HG03460 (cell line): Measurements from ENCODE around the gene SKAP1.

Experiments
- ATAC-seq: cut with Tn5 transposase; IDR thresholded peaks from one replicate; pipeline ENCODE4 v1.9.1; 2021; ENCODE audit not compliant: unreplicated experiment

SKAP1 gene

GRCh38 chr17:48330887-48331286 is 99.1 kb downstream of the SKAP1 start:
- no peak for ATAC-seq

DNA sequence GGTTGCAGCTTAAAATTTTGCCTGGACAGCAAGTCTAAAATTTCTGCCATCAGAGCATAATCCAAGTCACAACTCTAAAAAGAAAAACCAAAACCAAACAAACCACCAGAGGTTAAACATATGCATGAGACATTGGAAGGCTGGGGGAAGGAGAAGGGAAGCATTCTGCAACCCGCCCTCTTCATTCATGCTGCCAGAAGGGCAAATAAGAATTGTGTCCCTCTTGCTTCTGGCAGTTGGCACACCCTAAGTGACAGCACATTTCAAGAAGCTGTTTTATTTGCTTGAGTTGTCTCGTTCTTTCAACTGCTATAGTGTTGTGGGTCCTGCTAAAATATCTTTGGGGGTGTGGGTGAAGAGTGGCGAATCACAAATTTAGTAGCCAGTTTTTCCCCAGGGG is 99.6 kb downstream of the SKAP1 start:
- ATAC-seq: no peak

DNA sequence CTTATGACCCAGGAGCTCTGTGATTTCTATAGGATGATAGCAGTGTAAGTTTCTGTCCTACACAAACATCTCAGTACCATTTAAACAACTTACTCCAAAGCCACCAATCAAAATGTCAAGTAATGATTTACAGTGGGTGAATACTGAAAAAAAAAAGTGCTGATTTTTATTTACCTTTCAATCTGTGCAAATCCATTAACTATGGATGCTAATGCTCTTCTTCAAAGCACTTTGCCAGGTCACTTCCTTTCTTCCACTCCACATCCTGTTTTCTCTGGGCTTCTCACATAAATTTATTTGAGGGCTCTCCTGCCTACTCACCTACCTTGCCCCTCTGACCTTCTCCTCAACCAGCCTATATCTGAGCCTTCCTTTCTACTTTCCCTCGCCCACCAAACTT is 101.6 kb downstream of the SKAP1 start:
- ATAC-seq: no peak

- no peak for ATAC-seq
Observed at GRCh38 chr17:48326310-48326709, 103.7 kb downstream of the SKAP1 start.

DNA sequence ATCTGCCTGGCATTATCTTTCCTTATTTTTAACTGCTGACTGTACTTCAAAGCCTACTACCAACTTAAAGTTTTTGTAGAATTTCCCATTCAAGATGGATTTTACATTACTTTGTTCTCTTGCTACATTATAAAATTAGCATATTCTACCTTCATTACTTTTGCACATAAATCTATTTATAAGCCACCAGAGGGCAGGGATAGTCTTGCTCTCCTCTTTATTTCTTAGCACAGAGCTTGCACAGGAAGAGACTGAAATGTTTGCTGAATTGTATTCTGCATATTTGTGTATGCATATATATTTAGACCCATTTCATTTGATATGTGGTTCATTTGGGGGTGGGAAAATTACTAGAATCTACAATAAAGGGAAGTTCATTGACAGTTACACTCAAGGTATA is 108.0 kb downstream of the SKAP1 start:
- ATAC-seq: no peak

- ATAC-seq: no peak
Observed at GRCh38 chr17:48317732-48318131, 112.3 kb downstream of the SKAP1 start.

DNA sequence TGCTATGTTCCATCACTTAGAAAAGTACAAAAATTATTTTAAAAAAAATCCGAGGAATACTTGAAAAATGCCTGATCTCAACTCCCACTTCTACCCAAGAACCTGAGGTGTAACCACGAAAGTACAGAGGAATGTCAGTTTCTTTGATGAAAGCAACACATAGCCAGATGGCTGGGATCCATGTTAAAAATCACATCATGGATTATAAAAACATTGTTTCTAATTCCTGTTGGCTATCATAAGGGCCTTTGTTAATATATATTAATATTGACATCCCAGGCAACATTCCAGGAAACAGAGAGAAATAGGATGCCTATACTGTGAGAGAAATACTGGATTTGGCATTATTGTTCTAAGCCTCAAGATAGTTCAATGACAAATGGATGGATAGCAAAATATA is 115.3 kb downstream of the SKAP1 start:
- no peak for ATAC-seq

DNA sequence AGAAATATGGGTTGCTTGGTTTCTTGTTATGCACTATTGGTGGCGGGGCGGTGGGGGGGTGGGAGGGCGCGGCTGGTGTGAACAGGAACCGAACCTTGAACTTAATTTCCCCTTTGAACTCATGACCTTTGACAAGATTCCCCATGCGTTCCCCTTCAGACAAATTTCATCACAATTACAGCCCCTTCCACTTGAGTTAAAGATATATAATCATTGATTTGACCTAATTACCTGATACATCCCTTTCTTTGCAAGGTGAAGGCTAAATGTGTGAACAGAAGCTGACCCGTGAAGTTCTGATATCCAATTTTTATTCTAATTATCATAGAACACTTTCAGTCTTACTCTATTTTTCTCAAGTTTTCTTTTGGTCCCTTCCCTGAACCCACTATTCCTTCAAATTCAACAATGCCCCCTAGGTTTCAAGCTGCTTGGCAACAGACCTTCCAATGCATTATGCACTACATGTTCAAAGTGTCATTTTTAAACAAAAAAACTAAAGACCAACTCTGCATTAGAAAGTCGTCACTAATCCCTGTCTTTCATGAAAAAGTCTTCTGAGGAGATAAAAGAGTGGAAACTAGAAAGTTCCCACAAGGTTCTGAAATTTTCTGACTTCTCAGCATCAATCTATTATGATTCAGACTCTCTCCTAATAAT is 116.8 kb downstream of the SKAP1 start:
- no peak for ATAC-seq

DNA sequence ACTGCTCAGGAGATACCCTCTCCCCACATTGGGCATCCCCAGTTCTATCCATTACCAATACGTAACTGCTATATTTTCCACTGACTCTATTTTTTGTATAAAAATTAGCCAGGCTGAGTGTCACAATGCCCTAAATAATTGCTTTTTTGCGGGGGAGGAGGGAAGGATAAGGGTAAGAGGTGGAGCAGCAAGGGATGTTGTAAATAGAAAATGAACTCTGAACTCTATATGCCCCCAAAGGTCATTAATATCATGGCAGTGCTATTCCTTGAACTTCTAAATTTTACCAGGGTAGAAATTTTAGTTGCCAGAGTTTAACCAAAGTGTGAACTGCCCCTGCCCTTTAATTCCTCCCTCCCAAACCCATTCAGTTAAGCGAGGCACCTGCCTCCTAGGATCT is 118.7 kb downstream of the SKAP1 start:
- ATAC-seq: no peak

DNA sequence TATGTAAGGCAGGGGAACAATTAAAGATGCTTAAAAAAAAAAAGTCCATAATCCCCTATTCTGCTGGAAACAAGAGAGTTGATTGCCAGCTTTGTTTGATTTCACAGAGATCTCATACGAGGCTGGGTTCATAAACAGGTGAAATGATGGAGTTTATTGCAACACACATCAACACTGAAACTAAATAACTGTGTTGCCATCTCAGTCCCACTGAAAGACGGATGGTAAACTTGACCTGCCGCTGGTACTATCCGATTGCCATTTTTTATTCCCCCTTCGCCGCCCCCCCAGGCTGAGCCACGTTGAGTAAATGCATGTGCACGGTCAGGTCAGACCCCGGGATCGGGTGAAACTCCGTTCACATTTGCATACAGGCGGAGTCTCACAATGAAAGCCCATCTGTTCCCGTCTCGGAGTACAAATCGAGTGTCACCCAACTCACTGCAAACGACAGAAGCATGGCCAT is 119.2 kb downstream of the SKAP1 start:
- no peak for ATAC-seq

GRCh38 chr17:48308581-48308980 is 121.4 kb downstream of the SKAP1 start:
- ATAC-seq: no peak

DNA sequence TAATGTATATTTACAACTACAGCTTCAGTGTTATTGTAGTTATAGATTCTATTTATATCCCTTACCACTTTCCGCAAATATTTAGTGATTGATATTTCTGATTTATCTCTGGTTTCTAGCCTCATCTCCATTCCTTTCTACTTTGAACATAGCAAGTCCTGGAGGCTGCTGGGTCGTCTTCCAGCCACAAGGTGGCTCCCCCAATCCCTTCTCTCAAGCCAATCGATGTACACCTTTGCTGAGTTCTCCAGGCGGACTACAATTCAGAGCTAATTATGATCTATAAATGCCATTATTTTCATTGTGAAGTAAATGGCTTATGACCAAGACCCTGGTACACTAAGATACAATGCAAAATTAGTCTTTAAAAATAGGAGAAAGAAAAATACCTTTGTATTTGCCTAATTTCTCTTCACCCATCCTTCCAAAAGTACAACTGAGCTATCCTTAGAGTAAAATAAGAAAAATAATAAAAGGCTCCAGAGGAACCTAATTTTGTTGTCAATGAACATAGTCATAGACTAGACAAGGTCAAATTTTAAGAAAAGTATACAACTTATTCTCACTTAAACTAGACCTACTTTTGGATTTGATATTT is 122.1 kb downstream of the SKAP1 start:
- no peak for ATAC-seq

- ATAC-seq: no peak
Observed at GRCh38 chr17:48307255-48307654, 122.8 kb downstream of the SKAP1 start.

DNA sequence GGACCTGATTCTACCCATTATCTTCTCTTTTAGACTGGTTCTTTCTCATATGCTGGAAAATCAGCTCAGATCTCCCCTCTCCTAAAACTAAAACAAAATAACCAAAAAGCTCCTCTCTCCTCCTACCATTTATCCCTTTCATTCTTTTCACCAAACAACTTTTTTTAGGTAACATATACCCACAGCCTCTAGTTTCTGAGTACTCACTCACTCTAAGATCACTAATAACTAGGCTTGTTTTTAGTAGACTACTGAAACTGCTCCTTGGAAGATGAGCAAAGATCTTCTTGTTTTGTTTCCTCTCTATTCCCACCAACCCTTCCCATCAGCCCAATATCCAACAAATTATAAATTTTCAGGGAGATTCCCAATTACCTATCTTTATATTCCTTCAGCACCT is 129.0 kb downstream of the SKAP1 start:
- no peak for ATAC-seq

GRCh38 chr17:48299760-48300159 is 130.3 kb downstream of the SKAP1 start:
- ATAC-seq: no peak

GRCh38 chr17:48297825-48298224 is 132.2 kb downstream of the SKAP1 start:
- ATAC-seq: no peak

DNA sequence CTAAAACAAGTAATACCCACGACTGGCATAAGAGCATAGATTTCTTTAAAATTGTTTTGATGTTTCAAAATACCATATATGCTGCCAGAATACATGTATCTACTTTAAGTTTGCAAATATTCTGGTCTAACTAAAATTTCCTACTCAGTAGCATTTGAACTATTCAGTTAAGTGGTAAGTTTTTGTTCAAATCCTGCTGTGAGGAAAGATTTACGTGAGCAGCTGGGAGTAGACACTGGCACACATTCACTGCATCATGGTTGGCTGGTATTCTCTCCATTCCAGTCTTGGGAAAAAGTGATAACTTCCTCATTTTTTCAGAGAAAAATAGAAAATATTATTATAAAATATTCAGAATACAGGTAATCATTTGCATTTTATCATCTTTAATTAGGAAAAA is 133.6 kb downstream of the SKAP1 start:
- ATAC-seq: no peak

DNA sequence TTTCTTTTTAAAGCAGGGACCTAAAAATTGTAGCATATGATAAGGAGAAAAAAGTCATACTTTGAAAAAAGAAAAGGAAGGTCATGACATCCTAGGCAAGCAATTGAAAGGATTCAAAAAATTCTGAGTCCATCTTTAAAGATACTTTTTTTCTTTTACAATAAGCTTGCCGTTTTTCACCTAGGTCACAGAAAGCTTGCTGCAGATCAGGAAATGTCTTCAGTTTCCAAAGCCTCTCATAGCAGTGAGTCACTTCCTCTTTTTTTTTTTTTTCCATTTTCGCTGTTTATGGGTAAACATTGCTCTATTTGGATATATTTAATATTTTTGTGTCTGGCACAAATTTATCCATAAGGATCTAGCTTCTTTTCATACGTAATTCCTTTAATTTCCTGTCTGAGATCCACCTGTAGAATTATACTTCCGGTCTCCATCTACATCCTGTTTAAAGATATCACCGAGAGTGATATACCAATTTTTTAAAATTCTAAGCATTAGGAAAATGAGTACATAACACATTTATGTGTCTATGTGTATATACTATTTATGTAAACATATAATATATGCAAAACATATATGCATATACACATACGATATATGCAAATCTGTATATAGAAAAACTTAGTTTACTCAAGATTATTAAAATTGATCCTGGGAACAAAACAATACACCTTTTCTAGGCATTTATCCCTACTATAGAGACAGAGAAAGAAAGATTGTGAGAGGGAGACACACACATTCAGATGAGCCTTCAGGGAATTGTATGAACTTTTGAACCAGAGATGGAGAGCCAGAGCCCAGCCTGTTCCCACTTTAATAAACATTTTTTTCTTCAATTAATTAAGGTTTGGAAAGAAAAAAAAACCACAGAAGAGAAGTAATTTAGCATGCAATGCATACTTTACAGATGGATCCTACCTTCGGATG is 134.4 kb downstream of the SKAP1 start:
- no peak for ATAC-seq

GRCh38 chr17:48294806-48295361 is 135.1 kb downstream of the SKAP1 start:
- ATAC-seq: no peak

DNA sequence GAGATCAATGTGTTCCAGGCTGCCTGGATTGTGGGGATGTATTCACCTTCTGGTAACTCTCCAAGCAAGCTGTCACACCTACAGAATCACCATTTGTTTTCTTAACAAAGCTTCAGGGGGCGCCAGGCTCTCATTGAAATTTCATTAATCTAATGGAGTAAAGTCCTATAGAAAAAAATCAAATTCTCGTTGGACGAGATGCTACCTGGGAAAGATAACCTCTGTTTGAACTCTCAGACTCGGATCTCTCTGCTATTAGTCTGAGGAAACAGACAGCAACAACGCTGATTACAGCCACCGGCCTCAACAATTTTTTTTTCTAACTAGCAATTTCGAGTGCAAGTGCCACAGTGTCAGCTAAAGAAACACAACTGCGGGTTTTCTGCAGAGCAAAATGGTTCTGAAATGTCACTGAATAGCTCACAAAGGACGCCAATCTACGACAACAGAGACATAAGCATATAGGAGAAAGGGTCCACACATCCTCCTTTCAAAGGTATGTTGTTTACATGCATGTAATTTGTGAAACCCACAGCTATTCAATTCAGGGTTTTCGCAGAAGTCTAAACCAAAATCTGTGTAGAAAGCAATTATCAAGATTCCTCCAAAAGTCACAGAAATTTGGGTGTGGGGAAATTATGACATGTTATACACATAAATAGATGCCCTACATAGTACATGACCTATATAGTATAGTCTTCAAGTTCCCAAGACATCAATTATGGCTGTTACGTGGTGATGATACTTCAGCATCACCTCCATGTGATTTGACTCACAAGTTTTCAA is 135.8 kb downstream of the SKAP1 start:
- ATAC-seq: no peak
